GM12878 (cell line): ENCODE results near the gene MEI1. TPM values are rescaled to one million over a fixed set of nuclear protein-coding genes. Genes with fewer than 3 reads are reported as not detected.

Source experiments
- ATAC-seq: fragments of 200-7000 bp; cut with Tn5 transposase; 3 replicates; pipeline ENCODE4 v1.9.1; 2020; ENCODE audit warnings: mild to moderate bottlenecking, moderate library complexity
- BruUV-seq: library from RNA; stranded (reverse); fragments of 400-500 nt; replicated peaks from 2 replicates; lab custom pipeline; 2021; lab: Mats Ljungman, UMichigan
- CTCF ChIA-PET: fragments of 300-600 bp; sonication (Branson Sonifier 250); formaldehyde crosslinking; extraction: SDS; loops from one replicate; lab custom pipeline; 2021; ENCODE audit warnings: inconsistent platforms; lab: Yijun Ruan, JAX
- POLR2A ChIA-PET: fragments of 350-600 bp; formaldehyde crosslinking; extraction: SDS; loops from one replicate; lab custom pipeline; 2021; ENCODE audit warnings: inconsistent platforms; lab: Charles Lee
- RAD21 ChIA-PET: fragments of 300-600 bp; sonication (Branson Sonifier 250); formaldehyde crosslinking; loops from one replicate; lab custom pipeline; 2023; ENCODE audit warnings: antibody characterized with exemption; ENCODE audit not compliant: unreplicated experiment; lab: Charles Lee
- SMC1A ChIA-PET: fragments of 300-600 bp; sonication (Branson Sonifier 250); formaldehyde crosslinking; loops from one replicate; lab custom pipeline; 2023; ENCODE audit not compliant: unreplicated experiment, uncharacterized antibody; lab: Charles Lee
- DNase-seq: peaks from one replicate; pipeline ENCODE4 v3.0.0-alpha.2; 2011; ENCODE audit warnings: low read depth, low spot score
- FAIRE-seq: peaks from 3 replicates; lab custom pipeline; 2011; peaks lifted over from hg19 to GRCh38; lab: Jason Lieb, UNC
- H2AFZ ChIP-seq: 2 replicates; pipeline ENCODE4 v1.6.0; 2011; ENCODE audit warnings: low read depth, low read length, control low read depth; ENCODE audit not compliant: control insufficient read depth
- H3K27ac ChIP-seq: 2 replicates; pipeline ENCODE4 v1.5.1; 2011; ENCODE audit warnings: control low read depth; ENCODE audit not compliant: control insufficient read depth, insufficient read depth
- H3K27me3 ChIP-seq, 2 experiments: replicated peaks in 1 of 2; 2 replicates each; pipeline versions ENCODE4 v1.6.0 to v1.6.1; 2011; ENCODE audit warnings: low read length in 1 of 2; ENCODE audit not compliant: control insufficient read depth in 2 of 2, insufficient read depth in 2 of 2
- H3K36me3 ChIP-seq, 2 experiments: 2 replicates each; pipeline ENCODE4 v1.5.1; 2011; ENCODE audit warnings: low read length in 1 of 2; ENCODE audit not compliant: control insufficient read depth in 2 of 2, insufficient read depth in 2 of 2
- H3K4me1 ChIP-seq: 2 replicates; pipeline ENCODE4 v1.6.1; 2011; ENCODE audit warnings: mild to moderate bottlenecking, low read length, moderate library complexity, mixed read lengths; ENCODE audit not compliant: control insufficient read depth, insufficient read depth
- H3K4me2 ChIP-seq: 2 replicates; pipeline ENCODE4 v1.6.0; 2011; ENCODE audit warnings: control low read depth; ENCODE audit not compliant: control insufficient read depth, insufficient read depth
- H3K4me3 ChIP-seq: fragments of 200-600 bp; sonication (generic); 2 replicates; pipeline ENCODE4 v1.5.1; 2016
- H3K79me2 ChIP-seq: 2 replicates; pipeline ENCODE4 v1.6.0; 2011; ENCODE audit warnings: low read length; ENCODE audit not compliant: control insufficient read depth, insufficient read depth
- H3K9ac ChIP-seq: 2 replicates; pipeline ENCODE4 v1.8.0; 2011; ENCODE audit warnings: low read length, control low read depth, mixed read lengths; ENCODE audit not compliant: control insufficient read depth, insufficient read depth
- H3K9me3 ChIP-seq: replicated peaks from 3 replicates; pipeline ENCODE4 v1.5.1; 2011; ENCODE audit warnings: mild to moderate bottlenecking, low read length; ENCODE audit not compliant: control insufficient read depth, insufficient read depth
- H4K20me1 ChIP-seq: 2 replicates; pipeline ENCODE4 v1.6.0; 2011; ENCODE audit not compliant: control insufficient read depth, insufficient read depth
- BMI1 ChIP-seq: fragments of 450-650 bp; IDR thresholded peaks from 2 replicates; pipeline ENCODE4 v1.6.1; 2016; ENCODE audit warnings: mild to moderate bottlenecking, moderate library complexity, borderline replicate concordance
- CBX5 ChIP-seq: sonication (generic); IDR thresholded peaks from 2 replicates; pipeline ENCODE4 v1.6.1; 2016; ENCODE audit warnings: low read depth, moderate library complexity, mild to moderate bottlenecking, inconsistent platforms
- CHD1 ChIP-seq: IDR thresholded peaks from 2 replicates; pipeline ENCODE4 v1.6.1; 2012; ENCODE audit warnings: low read depth, low read length, improper control_type of control experiment
- CREB1 ChIP-seq: IDR thresholded peaks from 2 replicates; pipeline ENCODE4 v1.6.1; 2012; ENCODE audit warnings: low read depth, mild to moderate bottlenecking, inconsistent platforms
- CREM ChIP-seq: IDR thresholded peaks from 2 replicates; pipeline ENCODE4 v1.6.1; 2014; ENCODE audit warnings: antibody characterized with exemption, low read depth
- NFYB ChIP-seq: IDR thresholded peaks from 2 replicates; pipeline ENCODE4 v1.6.1; 2011; ENCODE audit warnings: low read depth, mild to moderate bottlenecking, low read length, improper control_type of control experiment, moderate library complexity; ENCODE audit not compliant: insufficient read depth
- POLR2AphosphoS5 ChIP-seq: IDR thresholded peaks from 2 replicates; pipeline ENCODE4 v1.6.1; 2011; ENCODE audit warnings: mild to moderate bottlenecking, low read length, inconsistent platforms
- ZBTB33 ChIP-seq: fragments of 450-650 bp; IDR thresholded peaks from 2 replicates; pipeline ENCODE4 v1.6.1; 2017; ENCODE audit warnings: mild to moderate bottlenecking
- ZSCAN29 ChIP-seq: fragments of 450-650 bp; IDR thresholded peaks from 2 replicates; pipeline ENCODE4 v1.6.1; 2017; ENCODE audit warnings: mild to moderate bottlenecking, moderate library complexity
- WGBS: methylation state at CpG from one replicate; pipeline ENCODE4 v1.1.6; 2016; ENCODE audit warnings: low lambda C conversion rate; ENCODE audit not compliant: insufficient replicate concordance, insufficient coverage; ENCODE audit errors: missing lambda C conversion rate; 5-methylcytosine and 5-hydroxymethylcytosine counted together
- in situ Hi-C: fragments of 300-500 bp; cut with MboI; formaldehyde crosslinking; loops from 9 replicates; pipeline ENCODE4 v1.14.3; 2018; ENCODE audit warnings: mixed read lengths
- intact Hi-C: fragments of 100-400 bp; cut with micrococcal nuclease; formaldehyde crosslinking; loops from one replicate; pipeline ENCODE4 v1.14.2; 2022; ENCODE audit not compliant: unreplicated experiment
- polyA plus RNA-seq, 11 experiments: library from polyadenylated mRNA; depleted of rRNA in 4 of 11; unstranded in 6 of 11; stranded (reverse) in 5 of 11; fragments of >200 nt; fragmentation: Nextera tagmentation in 4 of 11; fragmentation: Illumina TruSeq in 1 of 11; extraction: Ambion mirVana in 4 of 11; extraction: Trizol in 1 of 11; gene quantifications; 1 replicate in 1 of 11; 2 replicates in 10 of 11; pipeline versions ENCODE4 v1.2.1 to v1.2.3, GENCODE V29; 2011 to 2016; ENCODE audit warnings: inconsistent platforms in 2 of 11, missing spikeins in 2 of 11, low read depth in 1 of 11
- total RNA-seq, 4 experiments: library from RNA; depleted of rRNA in 3 of 4; stranded (reverse); fragments of >200 nt in 3 of 4; fragmentation: Illumina TruSeq in 1 of 4; extraction: Trizol in 1 of 4; gene quantifications; 2 replicates each; pipeline versions ENCODE4 v1.2.1 to v1.2.3, GENCODE V29; 2013 to 2021
- TF ChIP-seq, protein P1 (sequence below): IDR thresholded peaks from 2 replicates; pipeline ENCODE4 v1.6.1; 2011; ENCODE audit warnings: borderline replicate concordance, low read depth, mild to moderate bottlenecking, moderate library complexity, mixed read lengths, low read length; ENCODE audit not compliant: insufficient read depth; ENCODE audit errors: extremely low read length
- TF ChIP-seq, protein P2 (sequence below): IDR thresholded peaks from 2 replicates; pipeline ENCODE4 v1.6.1; 2012; ENCODE audit warnings: low read depth, low read length, improper control_type of control experiment
- TF ChIP-seq, protein P3 (sequence below): IDR thresholded peaks from 2 replicates; pipeline ENCODE4 v1.6.1; 2012; ENCODE audit warnings: low read length, inconsistent platforms

MEI1 gene
- total and polyA plus RNA-seq, 10 of the 15 experiments (the other 5 are each of a cell fraction or from before 2014, with no cell fraction given): 27.9 to 48.9 (median 35.8) TPM

DNA sequence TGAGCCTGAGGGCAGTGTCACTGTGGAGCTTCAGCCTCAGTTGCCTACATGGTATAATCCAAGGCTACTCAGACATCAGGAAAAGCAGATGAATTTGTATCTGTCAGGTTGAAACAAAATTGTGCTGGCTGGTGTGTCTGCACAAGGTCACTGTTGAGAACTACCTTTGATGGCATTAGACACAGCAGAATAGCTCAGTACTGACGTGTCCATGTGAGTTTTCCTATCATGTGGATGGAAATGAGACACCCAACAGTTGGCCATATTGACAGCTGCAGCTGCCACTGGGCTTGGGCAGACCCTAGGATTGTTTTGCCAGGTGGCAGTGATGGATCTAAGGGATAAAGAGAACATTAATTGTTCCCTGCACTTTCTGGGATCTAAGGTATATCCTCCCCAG is 116.9 kb downstream of the MEI1 start (continued):
- TF ChIP-seq CHD1: no peak
- TF ChIP-seq, protein P1, sequence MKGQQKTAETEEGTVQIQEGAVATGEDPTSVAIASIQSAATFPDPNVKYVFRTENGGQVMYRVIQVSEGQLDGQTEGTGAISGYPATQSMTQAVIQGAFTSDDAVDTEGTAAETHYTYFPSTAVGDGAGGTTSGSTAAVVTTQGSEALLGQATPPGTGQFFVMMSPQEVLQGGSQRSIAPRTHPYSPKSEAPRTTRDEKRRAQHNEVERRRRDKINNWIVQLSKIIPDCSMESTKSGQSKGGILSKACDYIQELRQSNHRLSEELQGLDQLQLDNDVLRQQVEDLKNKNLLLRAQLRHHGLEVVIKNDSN: no peak
- TF ChIP-seq CREM: no peak
- TF ChIP-seq POLR2AphosphoS5: no peak
- TF ChIP-seq ZSCAN29: no peak
- TF ChIP-seq, protein P2, sequence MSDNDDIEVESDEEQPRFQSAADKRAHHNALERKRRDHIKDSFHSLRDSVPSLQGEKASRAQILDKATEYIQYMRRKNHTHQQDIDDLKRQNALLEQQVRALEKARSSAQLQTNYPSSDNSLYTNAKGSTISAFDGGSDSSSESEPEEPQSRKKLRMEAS: no peak
- TF ChIP-seq, all 136 proteins: peak for 0

GRCh38 chr22:41816871-41817270 is 117.6 kb downstream of the MEI1 start:
- Histone ChIP-seq H4K20me1 (no peaks in the 10 kb centered on the region), H3K4me3 (no peak overlapping the region), H3K9me3 (no peaks in the 10 kb centered on the region)
- SMC1A ChIA-PET: interaction anchor here (2.3 kb wide), 1 partner anchor 119 kb away, joined by 10 read pairs; no protein-coding TSS in a partner anchor
- 89% methylated on average over 2 of the region's 2 CpGs for WGBS
- TF ChIP-seq ZBTB33: no peak
- TF ChIP-seq, protein P3, sequence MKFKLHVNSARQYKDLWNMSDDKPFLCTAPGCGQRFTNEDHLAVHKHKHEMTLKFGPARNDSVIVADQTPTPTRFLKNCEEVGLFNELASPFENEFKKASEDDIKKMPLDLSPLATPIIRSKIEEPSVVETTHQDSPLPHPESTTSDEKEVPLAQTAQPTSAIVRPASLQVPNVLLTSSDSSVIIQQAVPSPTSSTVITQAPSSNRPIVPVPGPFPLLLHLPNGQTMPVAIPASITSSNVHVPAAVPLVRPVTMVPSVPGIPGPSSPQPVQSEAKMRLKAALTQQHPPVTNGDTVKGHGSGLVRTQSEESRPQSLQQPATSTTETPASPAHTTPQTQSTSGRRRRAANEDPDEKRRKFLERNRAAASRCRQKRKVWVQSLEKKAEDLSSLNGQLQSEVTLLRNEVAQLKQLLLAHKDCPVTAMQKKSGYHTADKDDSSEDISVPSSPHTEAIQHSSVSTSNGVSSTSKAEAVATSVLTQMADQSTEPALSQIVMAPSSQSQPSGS: no peak
- TF ChIP-seq CBX5: no peak
- no peak for TF ChIP-seq CREB1
- TF ChIP-seq BMI1: no peak
- TF ChIP-seq NFYB: no peak
- TF ChIP-seq, all 136 proteins: peak for 0
- in situ Hi-C loops (no loop called here), intact Hi-C loops (no loop called here)
- no TSS peak for BruUV-seq
- Histone ChIP-seq H3K36me3 (peaks cover 13 to 19% of the 10 kb centered on the region in 2 experiments), H3K27ac (no peak overlapping the region), H3K9ac (no peak overlapping the region), H2AFZ (no peak overlapping the region), H3K4me1 (no peaks in the 10 kb centered on the region), H3K79me2 (no peaks in the 10 kb centered on the region), H3K4me2 (no peak overlapping the region), H3K27me3 (no peaks in the 10 kb centered on the region)
- no peak for ATAC-seq
- ChIA-PET POLR2A (no interaction called here), CTCF (interaction anchor here (2.8 kb wide), 1 partner anchor 119 kb away, joined by 12 read pairs; no protein-coding TSS in a partner anchor), RAD21 (no interaction called here)
- DNase-seq: no peak
- FAIRE-seq: no peak
